GM23248 (cell line): Measurements from ENCODE around the gene PIM3. TPM values are rescaled to one million over a fixed set of nuclear protein-coding genes. Genes with fewer than 3 reads are reported as not detected.

Source experiments
- DNase-seq: peaks from one replicate; pipeline ENCODE4 v3.0.0-alpha.2; 2015
- H2AFZ ChIP-seq: fragments of 200-600 bp; sonication (generic); 2 replicates; pipeline ENCODE4 v1.6.1; 2016; ENCODE audit warnings: antibody characterized with exemption
- H3F3A ChIP-seq: fragments of 200-600 bp; sonication (generic); 2 replicates; pipeline ENCODE4 v1.6.1; 2016; ENCODE audit warnings: mild to moderate bottlenecking, antibody characterized with exemption, mixed run types; ENCODE audit not compliant: insufficient read depth
- H3K27ac ChIP-seq: fragments of 200-600 bp; sonication (generic); 2 replicates; pipeline ENCODE4 v1.5.1; 2016; ENCODE audit warnings: mild to moderate bottlenecking
- H3K27me3 ChIP-seq: fragments of 200-600 bp; sonication (generic); replicated peaks from 2 replicates; pipeline ENCODE4 v1.6.1; 2016; ENCODE audit warnings: mild to moderate bottlenecking; ENCODE audit not compliant: insufficient read depth
- H3K36me3 ChIP-seq: fragments of 200-600 bp; sonication (generic); 2 replicates; pipeline ENCODE4 v1.6.1; 2016; ENCODE audit warnings: low read depth, mild to moderate bottlenecking
- H3K4me1 ChIP-seq: fragments of 200-600 bp; sonication (generic); 2 replicates; pipeline ENCODE4 v1.6.1; 2016; ENCODE audit warnings: mild to moderate bottlenecking; ENCODE audit not compliant: insufficient read depth
- H3K4me2 ChIP-seq: fragments of 200-600 bp; sonication (generic); one replicate; pipeline ENCODE4 v1.6.1; 2016; ENCODE audit warnings: mild to moderate bottlenecking; ENCODE audit not compliant: unreplicated experiment
- H3K4me3 ChIP-seq: fragments of 200-600 bp; sonication (generic); 2 replicates; pipeline ENCODE4 v1.5.1; 2016; ENCODE audit warnings: mild to moderate bottlenecking
- H3K79me2 ChIP-seq: fragments of 200-600 bp; sonication (generic); 2 replicates; pipeline ENCODE4 v1.6.1; 2016; ENCODE audit warnings: mild to moderate bottlenecking; ENCODE audit not compliant: insufficient read depth
- H3K9ac ChIP-seq: fragments of 200-600 bp; sonication (generic); 2 replicates; pipeline ENCODE4 v1.6.1; 2016; ENCODE audit warnings: mild to moderate bottlenecking
- H3K9me2 ChIP-seq: fragments of 200-600 bp; sonication (generic); 2 replicates; pipeline ENCODE4 v1.6.1; 2016; ENCODE audit warnings: mixed run types, mild to moderate bottlenecking, moderate library complexity; ENCODE audit not compliant: insufficient read depth
- H3K9me3 ChIP-seq: fragments of 200-600 bp; sonication (generic); one replicate; pipeline ENCODE4 v1.6.1; 2017; ENCODE audit warnings: low read depth
- H4K20me1 ChIP-seq: fragments of 200-600 bp; sonication (generic); 2 replicates; pipeline ENCODE4 v1.6.0; 2016; ENCODE audit not compliant: insufficient read depth
- EZH2 ChIP-seq: fragments of 200-600 bp; sonication (generic); IDR thresholded peaks from 2 replicates; pipeline ENCODE4 v1.6.1; 2018; ENCODE audit warnings: antibody characterized with exemption, mild to moderate bottlenecking; ENCODE audit not compliant: insufficient read depth, poor library complexity, severe bottlenecking
- EZH2phosphoT487 ChIP-seq: fragments of 200-600 bp; sonication (generic); IDR thresholded peaks from 2 replicates; pipeline ENCODE4 v1.6.1; 2018; ENCODE audit warnings: antibody characterized with exemption, moderate library complexity, mild to moderate bottlenecking, low read depth; ENCODE audit not compliant: insufficient read depth
- WGBS, 2 experiments: methylation state at CpG; one replicate each; pipeline ENCODE4 v1.1.6; 2015 to 2017; ENCODE audit warnings: low lambda C conversion rate in 2 of 2, low coverage in 1 of 2; ENCODE audit errors: missing lambda C conversion rate in 2 of 2; 5-methylcytosine and 5-hydroxymethylcytosine counted together
- in situ Hi-C: fragments of 300-500 bp; cut with MboI; formaldehyde crosslinking; loops from 2 replicates; pipeline ENCODE4 v1.15.0; 2020
- polyA plus RNA-seq: library from polyadenylated mRNA; unstranded; fragments of >200 nt; fragmentation: Nextera tagmentation; extraction: Ambion mirVana; gene quantifications from 2 replicates; pipeline ENCODE4 v1.2.1, GENCODE V29; 2016
- total RNA-seq: library from RNA; depleted of rRNA; stranded (reverse); fragments of >200 nt; shearing (Covaris generic); gene quantifications from 2 replicates; pipeline ENCODE4 v1.2.3, GENCODE V29; 2014

The PIM3 gene
- total and polyA plus RNA-seq, 2 experiments from 2014 or later = 10.8 to 16.2 TPM

DNA sequence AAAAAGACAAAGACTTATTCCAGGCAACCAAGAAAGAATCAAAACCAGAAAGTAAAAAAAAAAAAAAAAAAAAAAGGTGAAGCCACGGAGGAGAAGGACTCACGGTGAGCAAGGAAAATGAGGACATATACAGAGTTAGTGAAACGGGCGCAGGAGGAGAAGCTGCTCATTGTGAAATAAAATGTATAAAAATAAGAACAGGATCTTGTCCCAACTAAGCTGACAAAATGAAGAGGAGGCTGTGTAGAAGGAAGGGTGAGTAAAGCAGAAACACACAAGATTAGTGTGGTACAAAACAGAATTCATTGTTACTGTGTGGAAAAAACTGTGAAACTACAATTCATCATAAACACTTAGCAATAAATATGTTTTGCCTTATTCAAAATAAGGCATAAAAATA lies 44.3 kb downstream of the PIM3 start:
- Histone ChIP-seq H3K9me3 (no peaks in the 10 kb centered on the region), H3K27ac (no peak overlapping the region), H4K20me1 (no peaks in the 10 kb centered on the region), H3K4me3 (no peak overlapping the region), H3K79me2 (no peaks in the 10 kb centered on the region), H3K36me3 (no peaks in the 10 kb centered on the region), H3K4me1 (no peaks in the 10 kb centered on the region), H3K27me3 (peaks cover 14% of the 10 kb centered on the region; the same call in 1 of the 2 replicates), H3K4me2 (no peak overlapping the region), H2AFZ (no peak overlapping the region), H3K9ac (no peak overlapping the region), H3K9me2 (no peaks in the 10 kb centered on the region), H3F3A (no peaks in the 10 kb centered on the region)
- no peak for DNase-seq
- TF ChIP-seq EZH2 (no peak), EZH2phosphoT487 (no peak)
- WGBS, 2 experiments = 33 to 46% methylated on average over 4 of the region's 4 CpGs
- in situ Hi-C loops = no loop called here

DNA sequence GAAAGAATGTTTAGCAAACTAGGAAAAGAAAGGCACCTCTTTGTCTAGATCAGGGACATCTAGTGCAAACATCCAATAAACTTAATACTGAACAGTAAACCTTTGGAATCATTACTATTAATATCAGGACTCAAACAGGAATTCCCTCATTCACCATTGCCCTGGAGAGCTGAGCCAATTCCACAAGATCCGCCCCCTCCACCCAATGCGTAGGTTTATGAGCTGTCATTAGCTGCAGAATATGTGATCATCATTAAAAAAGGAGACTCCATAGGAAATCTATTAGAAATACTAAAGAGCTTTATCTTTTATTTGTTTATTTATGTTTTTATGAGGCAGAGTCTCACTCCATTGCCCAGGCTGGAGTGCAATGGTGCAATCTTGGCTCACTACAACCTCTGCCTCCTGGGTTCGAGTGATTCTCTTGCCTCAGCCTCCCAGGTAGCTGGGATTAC lies 46.5 kb downstream of the PIM3 start:
- in situ Hi-C loops = no loop called here
- H3K4me2 ChIP-seq = no peak overlapping the region
- H3F3A ChIP-seq = no peaks in the 10 kb centered on the region
- H3K27ac ChIP-seq = no peak overlapping the region
- no peaks in the 10 kb centered on the region for H3K9me2 ChIP-seq
- no peak overlapping the region for H3K9ac ChIP-seq
- no peak overlapping the region for H3K4me3 ChIP-seq
- H3K27me3 ChIP-seq = peaks cover 32% of the 10 kb centered on the region
- H3K36me3 ChIP-seq = no peaks in the 10 kb centered on the region
- TF ChIP-seq EZH2phosphoT487 (no peak), EZH2 (no peak)
- no peaks in the 10 kb centered on the region for H3K9me3 ChIP-seq
- WGBS, 2 experiments = 77 to 78% methylated on average over 3 of the region's 3 CpGs
- no peaks in the 10 kb centered on the region for H3K79me2 ChIP-seq
- no peak overlapping the region for H2AFZ ChIP-seq
- H3K4me1 ChIP-seq = no peaks in the 10 kb centered on the region
- H4K20me1 ChIP-seq = no peaks in the 10 kb centered on the region
- no peak for DNase-seq

DNA sequence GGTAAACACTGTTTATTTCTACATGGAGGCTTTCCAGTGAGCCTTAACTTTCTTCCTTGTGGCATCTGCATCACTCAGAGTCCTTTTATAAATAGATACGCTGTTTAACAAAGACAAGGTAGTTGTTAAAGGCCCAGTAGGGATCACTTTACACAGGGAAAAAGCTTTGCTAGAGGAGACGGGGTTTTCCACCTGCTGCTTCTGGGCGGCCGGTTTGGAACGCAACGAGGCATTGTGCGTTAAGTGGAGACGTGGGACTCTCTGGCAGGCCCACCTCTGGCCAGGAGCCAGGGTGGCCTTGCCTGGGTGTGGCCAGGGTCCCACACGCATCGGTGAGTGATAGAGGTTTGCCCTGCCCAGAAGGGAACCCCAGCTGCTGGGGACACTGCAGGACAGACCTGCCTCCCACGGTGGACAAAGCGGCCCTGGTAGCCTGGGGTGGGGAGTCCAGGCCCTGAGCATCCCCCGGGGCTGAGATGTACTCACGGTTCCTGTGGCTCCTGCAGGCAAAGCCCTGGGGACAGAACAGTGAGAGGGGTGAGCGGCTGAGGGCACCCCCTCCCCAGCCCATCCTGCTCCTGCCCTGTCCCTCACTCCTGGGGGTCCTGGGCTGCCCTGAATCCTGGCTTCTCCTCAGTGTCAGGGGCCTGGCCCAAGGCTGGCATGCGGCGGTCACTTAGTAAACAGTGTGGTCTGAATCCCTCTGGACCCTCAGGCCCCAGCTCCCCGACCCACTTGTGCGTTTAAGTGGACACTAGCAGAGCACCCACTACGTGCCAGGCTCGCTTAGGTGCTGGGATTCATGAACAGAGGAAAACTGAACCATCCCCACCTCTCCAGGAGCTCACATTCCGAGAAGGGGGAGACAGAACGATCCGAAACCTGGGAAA lies 47.8 kb downstream of the PIM3 start:
- Histone ChIP-seq H3K79me2 (no peaks in the 10 kb centered on the region), H3K4me3 (no peak overlapping the region), H4K20me1 (no peaks in the 10 kb centered on the region), H3K9me2 (no peaks in the 10 kb centered on the region), H3K4me2 (no peak overlapping the region), H3K27ac (no peak overlapping the region), H2AFZ (no peak overlapping the region), H3K27me3 (peaks cover 42% of the 10 kb centered on the region), H3K9ac (no peak overlapping the region), H3K36me3 (no peaks in the 10 kb centered on the region), H3F3A (no peaks in the 10 kb centered on the region), H3K9me3 (no peaks in the 10 kb centered on the region), H3K4me1 (no peaks in the 10 kb centered on the region)
- 65 to 67% methylated on average over 24 of the region's 24 CpGs for WGBS, 2 experiments
- in situ Hi-C loops = no loop called here
- TF ChIP-seq EZH2phosphoT487 (no peak), EZH2 (no peak)
- DNase-seq = no peak

DNA sequence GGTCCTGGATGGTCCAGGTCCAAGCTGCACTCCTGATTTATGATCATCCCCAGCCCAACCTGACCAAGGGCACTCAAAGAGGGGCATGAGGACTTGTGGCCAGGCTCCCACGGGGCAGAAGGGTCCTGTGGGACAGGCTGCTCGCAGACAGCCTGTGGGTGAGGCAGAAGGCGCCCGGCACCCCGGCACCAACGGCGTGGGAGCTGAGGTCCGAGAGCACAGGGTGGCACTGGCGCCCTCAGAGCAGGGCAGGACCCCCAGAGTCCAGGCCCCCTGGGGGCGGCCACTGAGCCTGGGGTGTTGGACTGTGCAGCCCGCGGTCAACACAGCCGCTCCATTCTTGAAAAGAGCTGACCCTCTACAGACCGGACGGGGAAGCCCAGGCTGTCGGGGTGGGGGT lies 48.7 kb downstream of the PIM3 start:
- H3K36me3 ChIP-seq = no peaks in the 10 kb centered on the region
- H3K9ac ChIP-seq = no peak overlapping the region
- H3K4me1 ChIP-seq = no peaks in the 10 kb centered on the region
- H3K4me3 ChIP-seq = no peak overlapping the region
- in situ Hi-C loops = no loop called here
- no peaks in the 10 kb centered on the region for H3F3A ChIP-seq
- H3K4me2 ChIP-seq = no peak overlapping the region
- no peak overlapping the region for H3K27ac ChIP-seq
- no peaks in the 10 kb centered on the region for H3K79me2 ChIP-seq
- TF ChIP-seq EZH2 = no peak
- no peak for TF ChIP-seq EZH2phosphoT487
- H3K27me3 ChIP-seq = peaks cover 43% of the 10 kb centered on the region
- H3K9me2 ChIP-seq = no peaks in the 10 kb centered on the region
- no peaks in the 10 kb centered on the region for H4K20me1 ChIP-seq
- WGBS, 2 experiments = 74 to 78% methylated on average over 16 of the region's 16 CpGs
- H3K9me3 ChIP-seq = no peaks in the 10 kb centered on the region
- no peak overlapping the region for H2AFZ ChIP-seq
- DNase-seq = no peak
